B cell (primary cell): ENCODE measurements around the gene HTN3. TPM values are rescaled to one million over a fixed set of nuclear protein-coding genes. Genes with fewer than 3 reads are reported as not detected.
"Not testable (repeated sequence)": the region's sequence is repeated elsewhere in the genome, so short reads cannot be mapped to it uniquely, and the experiment has no call there.

Source experiments
- ATAC-seq: fragments of 200-7000 bp; cut with Tn5 transposase; one replicate; pipeline ENCODE4 v1.10.0; 2021; ENCODE audit warnings: low read depth, mild to moderate bottlenecking, moderate number of reproducible peaks, moderate library complexity
- CTCF ChIA-PET: fragments of 350-600 bp; sonication (Branson Sonifier 250); formaldehyde crosslinking; loops from one replicate; lab custom pipeline; 2021; ENCODE audit warnings: antibody characterized with exemption, inconsistent platforms; lab: Charles Lee
- POLR2A ChIA-PET: fragments of 350-600 bp; sonication (Branson Sonifier 250); formaldehyde crosslinking; loops from one replicate; lab custom pipeline; 2021; ENCODE audit warnings: antibody characterized with exemption; lab: Charles Lee
- DNase-seq: peaks from one replicate; pipeline ENCODE4 v3.0.0; 2013
- H2AFZ ChIP-seq: 2 replicates; pipeline ENCODE4 v1.6.1; 2012; ENCODE audit warnings: mild to moderate bottlenecking, low read depth, low read length; ENCODE audit not compliant: insufficient read depth, poor library complexity, severe bottlenecking
- H3K27ac ChIP-seq, 2 donors: 1 replicate in 1 of 2; 2 replicates in 1 of 2; pipeline ENCODE4 v1.5.1; 2012 to 2013; ENCODE audit warnings: low read length in 2 of 2, mild to moderate bottlenecking in 2 of 2, moderate library complexity in 1 of 2
- H3K27me3 ChIP-seq, 4 experiments: fragments of 200-600 bp in 1 of 4; sonication (generic) in 1 of 4; replicated peaks in 1 of 4; 1 replicate in 2 of 4; 2 replicates in 2 of 4; pipeline versions ENCODE4 v1.6.1 to v1.7.0; 2013 to 2016; ENCODE audit warnings: low read length in 3 of 4, mild to moderate bottlenecking in 2 of 4, mixed read lengths in 1 of 4, moderate library complexity in 1 of 4; ENCODE audit not compliant: insufficient read depth in 4 of 4, control insufficient read depth in 3 of 4; ENCODE audit errors: control extremely low read depth in 1 of 4
- H3K36me3 ChIP-seq, 2 experiments: replicated peaks in 1 of 2; 1 replicate in 1 of 2; 2 replicates in 1 of 2; pipeline versions ENCODE4 v1.6.1 to v1.7.1; 2013; ENCODE audit warnings: low read length in 1 of 2; ENCODE audit not compliant: insufficient read depth in 2 of 2, control insufficient read depth in 1 of 2; ENCODE audit errors: control extremely low read depth in 1 of 2, extremely low read depth in 1 of 2
- H3K4me1 ChIP-seq, 2 donors: fragments of 200-600 bp in 1 of 2; sonication (generic) in 1 of 2; 1 replicate in 1 of 2; 2 replicates in 1 of 2; pipeline versions ENCODE4 v1.5.1 to v1.6.1; 2013 to 2017; ENCODE audit warnings: low read length in 2 of 2; ENCODE audit not compliant: control insufficient read depth in 2 of 2, insufficient read depth in 2 of 2
- H3K4me2 ChIP-seq: replicated peaks from 2 replicates; pipeline ENCODE3; 2012; ENCODE audit warnings: mild to moderate bottlenecking, low read depth, low read length; ENCODE audit not compliant: poor library complexity, severe bottlenecking
- H3K4me3 ChIP-seq, 5 experiments: fragments of 200-600 bp in 1 of 5; sonication (generic) in 1 of 5; 1 replicate in 3 of 5; 2 replicates in 2 of 5; pipeline versions ENCODE4 v1.5.1 to v1.7.0; 2011 to 2016; ENCODE audit warnings: low read length in 4 of 5, mild to moderate bottlenecking in 4 of 5, low read depth in 2 of 5, control low read depth in 1 of 5, moderate library complexity in 1 of 5; ENCODE audit not compliant: insufficient read depth in 1 of 5; ENCODE audit errors: control extremely low read depth in 1 of 5, extremely low read depth in 1 of 5
- H3K79me2 ChIP-seq: fragments of 200-600 bp; sonication (generic); one replicate; pipeline ENCODE4 v1.6.0; 2016; ENCODE audit warnings: low read length; ENCODE audit not compliant: control insufficient read depth, insufficient read depth
- H3K9ac ChIP-seq: fragments of 200-600 bp; sonication (generic); 2 replicates; pipeline ENCODE4 v1.6.1; 2017; ENCODE audit warnings: mild to moderate bottlenecking, low read length, moderate library complexity
- H3K9me3 ChIP-seq, 3 donors: one replicate each; pipeline versions ENCODE4 v1.6.1 to v1.7.1; 2013; ENCODE audit warnings: low read length in 2 of 3; ENCODE audit not compliant: control insufficient read depth in 2 of 3, insufficient read depth in 1 of 3; ENCODE audit errors: control extremely low read depth in 1 of 3
- H4K20me1 ChIP-seq: 2 replicates; pipeline ENCODE4 v1.6.0; 2012; ENCODE audit warnings: mild to moderate bottlenecking, low read length; ENCODE audit not compliant: insufficient read depth, control insufficient read depth, poor library complexity, severe bottlenecking
- H3K27ac Mint-ChIP-seq: one replicate; pipeline ENCODE4 v1.8.0; 2021; ENCODE audit warnings: mixed read lengths
- H3K27me3 Mint-ChIP-seq: one replicate; pipeline ENCODE4 v1.8.0; 2021; ENCODE audit warnings: mixed read lengths
- H3K4me1 Mint-ChIP-seq: one replicate; pipeline ENCODE4 v1.8.0; 2021; ENCODE audit warnings: mixed read lengths
- H3K4me3 Mint-ChIP-seq: one replicate; pipeline ENCODE4 v1.8.0; 2021; ENCODE audit warnings: mixed read lengths
- H3K9me3 Mint-ChIP-seq: one replicate; pipeline ENCODE4 v1.8.0; 2022; ENCODE audit warnings: mixed read lengths; ENCODE audit not compliant: insufficient read depth
- CTCF ChIP-seq: fragments of 200-600 bp; IDR thresholded peaks from one replicate; pipeline ENCODE4 v1.8.0; 2022; ENCODE audit warnings: antibody characterized with exemption, mild to moderate bottlenecking
- EZH2 ChIP-seq: IDR thresholded peaks from 2 replicates; pipeline ENCODE4 v1.6.1; 2012; ENCODE audit warnings: borderline replicate concordance, low read depth, mild to moderate bottlenecking, moderate library complexity, low read length; ENCODE audit not compliant: insufficient read depth, poor library complexity, severe bottlenecking
- WGBS: methylation state at CpG from one replicate; pipeline ENCODE4 v1.1.5; 2013; ENCODE audit warnings: missing lambda C conversion rate; ENCODE audit not compliant: insufficient coverage; 5-methylcytosine and 5-hydroxymethylcytosine counted together
- intact Hi-C: fragments of 100-400 bp; cut with micrococcal nuclease; formaldehyde crosslinking; loops from one replicate; pipeline ENCODE4 v1.10.0; 2022
- polyA plus RNA-seq: library from polyadenylated mRNA; depleted of rRNA; stranded (reverse); fragments of >200 nt; gene quantifications from 2 replicates; pipeline ENCODE4 v1.2.3, GENCODE V29; 2012
- total RNA-seq, 2 donors: library from RNA; stranded (reverse); fragments of 120-200 nt in 1 of 2; gene quantifications; 1 replicate in 1 of 2; 2 replicates in 1 of 2; pipeline versions ENCODE4 v1.2.3 to v1.2.4, GENCODE V29; 2013 to 2022

HTN3 gene
- total and polyA plus RNA-seq, 2 donors (not counting 1 experiment from before 2014, with no cell fraction given) = not detected

- POLR2A ChIA-PET, H2AFZ ChIP-seq, H3K4me1 Mint-ChIP-seq, H3K9me3 Mint-ChIP-seq, CTCF ChIA-PET, H3K27ac Mint-ChIP-seq, H3K79me2 ChIP-seq, H3K27me3 Mint-ChIP-seq, H3K27me3 ChIP-seq, H3K4me1 ChIP-seq, DNase-seq, H3K36me3 ChIP-seq, H3K9ac ChIP-seq, H3K27ac ChIP-seq, H3K4me3 Mint-ChIP-seq, H3K4me3 ChIP-seq, intact Hi-C loops, H3K4me2 ChIP-seq, H4K20me1 ChIP-seq, ATAC-seq, H3K9me3 ChIP-seq: not testable (repeated sequence)
- no CpG with 5 or more reads among the region's 1 CpG for WGBS
Measured at GRCh38 chr4:70056534-70056933, 28.3 kb downstream of the HTN3 start.

- no peaks in the 10 kb centered on the region for H3K27me3 ChIP-seq
- ATAC-seq = no peak
- no peaks in the 10 kb centered on the region for H3K9me3 ChIP-seq
- Mint-ChIP-seq H3K9me3 (peaks cover 2% of the 10 kb centered on the region), H3K27me3 (no peaks in the 10 kb centered on the region), H3K4me1 (no peaks in the 10 kb centered on the region), H3K27ac (no peak overlapping the region), H3K4me3 (no peak overlapping the region)
- intact Hi-C loops = no loop called here
- no peak overlapping the region for H3K27ac ChIP-seq
- H3K36me3 ChIP-seq = no peaks in the 10 kb centered on the region
- no peaks in the 10 kb centered on the region for H3K79me2 ChIP-seq
- CTCF ChIA-PET = no interaction called here
- H3K4me1 ChIP-seq = no peaks in the 10 kb centered on the region
- TF ChIP-seq EZH2 = no peak
- TF ChIP-seq CTCF = no peak
- WGBS = no CpG with 5 or more reads among the region's 1 CpG
- H3K4me2 ChIP-seq = no peak overlapping the region
- POLR2A ChIA-PET = no interaction called here
- DNase-seq = no peak
- no peak overlapping the region for H3K9ac ChIP-seq
- H4K20me1 ChIP-seq = no peaks in the 10 kb centered on the region
- no peak overlapping the region for H2AFZ ChIP-seq
- no peak overlapping the region for H3K4me3 ChIP-seq
Measured at GRCh38 chr4:70057651-70058050, 29.4 kb downstream of the HTN3 start.
